Prostate gland (tissue), 2 donors: Measurements from ENCODE around the gene TTC1. TPM values are rescaled to one million over a fixed set of nuclear protein-coding genes. Genes with fewer than 3 reads are reported as not detected.

Source experiments
- DNase-seq: peaks from one replicate; pipeline ENCODE4 v3.0.0-alpha.2; 2019; ENCODE audit warnings: low spot score
- H3K27ac ChIP-seq, 2 donors: fragments of 200-600 bp; sonication (generic); 2 replicates each; pipeline ENCODE4 v1.5.1; 2017 to 2019
- H3K27me3 ChIP-seq: fragments of 200-600 bp; sonication (generic); replicated peaks from 2 replicates; pipeline ENCODE4 v1.5.1; 2019; ENCODE audit not compliant: insufficient read depth
- H3K36me3 ChIP-seq, 2 donors: fragments of 200-600 bp; sonication (generic); 1 replicate in 1 of 2; 2 replicates in 1 of 2; pipeline versions ENCODE4 v1.5.1 to v1.8.1; 2017 to 2019
- H3K4me1 ChIP-seq: fragments of 200-600 bp; sonication (generic); replicated peaks from 2 replicates; pipeline ENCODE4 v1.5.1; 2019
- H3K4me3 ChIP-seq, 2 donors: fragments of 200-600 bp; sonication (generic); 2 replicates each; pipeline ENCODE4 v1.5.1; 2017 to 2019
- H3K9me3 ChIP-seq: fragments of 200-600 bp; sonication (generic); 2 replicates; pipeline ENCODE4 v1.5.1; 2017
- POLR2A ChIP-seq: fragments of 450-650 bp; IDR thresholded peaks from one replicate; pipeline ENCODE4 v1.6.1; 2016; ENCODE audit warnings: antibody characterized with exemption, mild to moderate bottlenecking
- POLR2AphosphoS5 ChIP-seq: sonication (generic); formaldehyde crosslinking; IDR thresholded peaks from one replicate; pipeline ENCODE4 v1.6.1; 2017; ENCODE audit warnings: antibody characterized with exemption
- WGBS: methylation state at CpG from one replicate; pipeline ENCODE4 v1.1.5; 2018; 5-methylcytosine and 5-hydroxymethylcytosine counted together
- intact Hi-C: fragments of 100-400 bp; cut with DNase I; formaldehyde crosslinking; loops from one replicate; pipeline ENCODE4 v1.14.2; 2022
- total RNA-seq, 2 donors: library from RNA; depleted of rRNA; stranded (reverse); fragments of >200 nt; gene quantifications; one replicate each; pipeline ENCODE4 v1.1.0, GENCODE V29; 2016
- TF ChIP-seq, protein P1 (sequence below), 4 experiments: fragments of 200-600 bp in 2 of 4; fragments of 450-650 bp in 2 of 4; sonication (generic) in 2 of 4; IDR thresholded peaks; 1 replicate in 3 of 4; 2 replicates in 1 of 4; pipeline ENCODE4 v1.5.1; 2016 to 2019; ENCODE audit warnings: antibody characterized with exemption in 4 of 4, mild to moderate bottlenecking in 2 of 4, moderate library complexity in 2 of 4

Gene TTC1
- total RNA-seq, 2 donors from 2014 or later, result 30.6 to 34.2 TPM

DNA sequence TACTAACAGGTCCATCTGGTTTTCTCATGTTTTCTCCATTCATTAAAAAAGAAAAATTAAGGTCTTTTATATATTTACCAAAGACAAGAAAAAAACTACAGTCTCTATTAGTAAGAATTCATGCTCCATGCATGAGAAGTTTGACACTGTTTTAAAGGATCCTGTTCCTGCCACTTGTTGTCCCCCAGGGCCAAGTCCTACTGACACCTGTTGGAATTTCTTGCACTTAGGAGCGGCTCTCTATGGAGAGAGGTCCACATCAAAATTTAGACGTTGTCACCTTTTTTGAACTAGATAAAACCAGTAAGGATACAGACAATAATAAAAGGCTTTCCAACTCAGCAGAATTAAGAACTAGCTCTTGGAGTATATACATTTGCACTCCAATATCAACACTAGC, 68.1 kb downstream of the TTC1 start:
- WGBS, result 72% methylated on average over 2 of the region's 2 CpGs
- TF ChIP-seq POLR2AphosphoS5, result no peak
- no peak for TF ChIP-seq POLR2A
- TF ChIP-seq, protein P1, sequence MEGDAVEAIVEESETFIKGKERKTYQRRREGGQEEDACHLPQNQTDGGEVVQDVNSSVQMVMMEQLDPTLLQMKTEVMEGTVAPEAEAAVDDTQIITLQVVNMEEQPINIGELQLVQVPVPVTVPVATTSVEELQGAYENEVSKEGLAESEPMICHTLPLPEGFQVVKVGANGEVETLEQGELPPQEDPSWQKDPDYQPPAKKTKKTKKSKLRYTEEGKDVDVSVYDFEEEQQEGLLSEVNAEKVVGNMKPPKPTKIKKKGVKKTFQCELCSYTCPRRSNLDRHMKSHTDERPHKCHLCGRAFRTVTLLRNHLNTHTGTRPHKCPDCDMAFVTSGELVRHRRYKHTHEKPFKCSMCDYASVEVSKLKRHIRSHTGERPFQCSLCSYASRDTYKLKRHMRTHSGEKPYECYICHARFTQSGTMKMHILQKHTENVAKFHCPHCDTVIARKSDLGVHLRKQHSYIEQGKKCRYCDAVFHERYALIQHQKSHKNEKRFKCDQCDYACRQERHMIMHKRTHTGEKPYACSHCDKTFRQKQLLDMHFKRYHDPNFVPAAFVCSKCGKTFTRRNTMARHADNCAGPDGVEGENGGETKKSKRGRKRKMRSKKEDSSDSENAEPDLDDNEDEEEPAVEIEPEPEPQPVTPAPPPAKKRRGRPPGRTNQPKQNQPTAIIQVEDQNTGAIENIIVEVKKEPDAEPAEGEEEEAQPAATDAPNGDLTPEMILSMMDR (IDR thresholded peaks at IDR 0.05), result no peak
- intact Hi-C loops, result no loop called here

GRCh38 chr5:160079753-160080152, 70.8 kb downstream of the TTC1 start:
- Histone ChIP-seq H3K36me3 (no peaks in the 10 kb centered on the region), H3K4me3 (no peak overlapping the region), H3K27ac (peak overlapping the region in 1 of 2 donors; percentile 2), H3K4me1 (peaks cover 5% of the 10 kb centered on the region), H3K9me3 (no peaks in the 10 kb centered on the region), H3K27me3 (no peaks in the 10 kb centered on the region)
- DNase-seq, result no peak
- peak; percentile 2 for TF ChIP-seq POLR2AphosphoS5
- TF ChIP-seq, protein P1 (IDR thresholded peaks at IDR 0.05), result no peak
- TF ChIP-seq POLR2A, result no peak
- intact Hi-C loops, result no loop called here
- WGBS, result 66% methylated on average over 2 of the region's 2 CpGs

More for the DNA sequence above, 68.1 kb downstream of the TTC1 start:
- Histone ChIP-seq H3K27ac (no peak overlapping the region), H3K9me3 (no peaks in the 10 kb centered on the region), H3K36me3 (no peaks in the 10 kb centered on the region), H3K4me1 (peaks cover 5% of the 10 kb centered on the region), H3K27me3 (no peaks in the 10 kb centered on the region), H3K4me3 (no peak overlapping the region)
- DNase-seq, result no peak

DNA sequence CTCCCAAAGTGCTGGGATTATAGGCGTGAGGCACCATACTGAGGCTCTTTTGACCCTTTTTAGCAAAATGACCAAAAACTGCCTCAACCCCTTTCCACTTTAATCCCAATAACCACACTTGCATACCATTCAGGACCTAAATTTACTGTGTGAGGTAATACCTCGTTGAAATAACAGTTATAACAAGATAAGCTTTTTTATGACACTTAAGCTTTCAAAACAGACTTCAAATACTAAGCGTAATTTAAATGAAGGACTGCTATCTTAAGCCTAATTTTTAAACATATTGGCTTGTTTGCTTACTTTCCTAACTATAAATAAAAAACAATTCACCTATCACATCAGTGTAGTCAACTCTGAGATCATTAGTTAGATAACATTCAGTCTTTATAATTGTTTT, 72.6 kb downstream of the TTC1 start:
- no peak for TF ChIP-seq POLR2A
- TF ChIP-seq, protein P1 (IDR thresholded peaks at IDR 0.05), result no peak
- TF ChIP-seq POLR2AphosphoS5, result no peak
- WGBS, result 72% methylated on average over 3 of the region's 3 CpGs
- peaks cover 5% of the 10 kb centered on the region for H3K4me1 ChIP-seq
- H3K9me3 ChIP-seq, result no peaks in the 10 kb centered on the region
- intact Hi-C loops, result no loop called here
- H3K27me3 ChIP-seq, result no peaks in the 10 kb centered on the region
- H3K36me3 ChIP-seq, result no peaks in the 10 kb centered on the region
- H3K4me3 ChIP-seq, result no peak overlapping the region
- DNase-seq, result no peak
- no peak overlapping the region for H3K27ac ChIP-seq

GRCh38 chr5:160082614-160083500, 73.9 kb downstream of the TTC1 start:
- DNase-seq, result no peak
- peaks cover 2% of the 10 kb centered on the region for H3K4me1 ChIP-seq
- WGBS, result 51% methylated on average over 9 of the region's 9 CpGs
- no peak overlapping the region for H3K4me3 ChIP-seq
- H3K9me3 ChIP-seq, result no peaks in the 10 kb centered on the region
- H3K36me3 ChIP-seq, result no peaks in the 10 kb centered on the region
- H3K27ac ChIP-seq, result no peak overlapping the region
- TF ChIP-seq, protein P1 (IDR thresholded peaks at IDR 0.05), result no peak
- TF ChIP-seq POLR2AphosphoS5, result no peak
- TF ChIP-seq POLR2A, result no peak
- intact Hi-C loops, result no loop called here
- no peaks in the 10 kb centered on the region for H3K27me3 ChIP-seq

DNA sequence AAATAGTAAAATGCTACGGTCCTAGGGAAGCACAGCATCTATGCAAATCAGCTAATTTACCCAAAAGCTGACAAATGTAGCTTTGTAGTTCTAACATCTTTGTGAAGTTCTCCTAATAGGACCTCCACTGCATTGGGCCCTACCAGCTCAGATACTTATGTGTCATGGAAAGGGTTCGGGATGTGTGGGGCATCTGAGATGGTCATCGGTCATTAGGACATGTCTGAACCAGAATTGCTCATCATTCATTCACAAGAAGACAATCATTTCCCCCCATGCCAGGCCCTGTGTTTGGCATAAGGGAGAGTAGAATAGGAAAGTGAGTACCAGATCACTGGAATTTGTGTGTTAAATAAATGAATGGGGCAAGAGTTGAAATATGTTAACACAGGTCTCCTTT, 74.6 kb downstream of the TTC1 start:
- intact Hi-C loops, result no loop called here
- no peaks in the 10 kb centered on the region for H3K4me1 ChIP-seq
- no peaks in the 10 kb centered on the region for H3K36me3 ChIP-seq
- no peak overlapping the region for H3K27ac ChIP-seq
- no peaks in the 10 kb centered on the region for H3K9me3 ChIP-seq
- no peak for DNase-seq
- H3K27me3 ChIP-seq, result no peaks in the 10 kb centered on the region
- TF ChIP-seq, protein P1 (IDR thresholded peaks at IDR 0.05), result no peak
- TF ChIP-seq POLR2A, result no peak
- TF ChIP-seq POLR2AphosphoS5, result no peak
- no peak overlapping the region for H3K4me3 ChIP-seq
- WGBS, result 53% methylated on average over 3 of the region's 3 CpGs
